Adrenal gland (tissue), 5 donors: Measurements from ENCODE around the gene ROBO2.

ENCODE experiments used
- CTCF ChIP-seq, 6 experiments: fragments of 450-650 bp in 4 of 6; fragments of 200-600 bp in 2 of 6; sonication (generic) in 1 of 6; IDR thresholded peaks; 1 replicate in 5 of 6; 2 replicates in 1 of 6; pipeline versions ENCODE4 v1.5.1 to v1.8.0; 2016 to 2021; ENCODE audit warnings: antibody characterized with exemption in 6 of 6, mild to moderate bottlenecking in 2 of 6, moderate library complexity in 1 of 6
- POLR2A ChIP-seq, 2 donors: fragments of 450-650 bp; IDR thresholded peaks; one replicate each; pipeline ENCODE4 v1.6.1; 2017; ENCODE audit warnings: antibody characterized with exemption in 2 of 2, mild to moderate bottlenecking in 2 of 2, moderate library complexity in 1 of 2
- donor health status: DM: no; HTN: no; CAD: no.

- no peak for TF ChIP-seq CTCF (IDR thresholded peaks at IDR 0.05)
- no peak for TF ChIP-seq POLR2A (IDR thresholded peaks at IDR 0.05)
Observed at GRCh38 chr3:77687545-77687944, 647.6 kb downstream of the ROBO2 start.
